GM12875 (cell line): ENCODE data around the gene NCOR2.

Experiments
- H3K4me3 ChIP-seq: one replicate; pipeline ENCODE4 v1.5.1; 2011; ENCODE audit warnings: low read depth, low read length, control low read depth
- CTCF ChIP-seq: IDR thresholded peaks from 2 replicates; pipeline ENCODE4 v1.5.1; 2011; ENCODE audit warnings: low read depth, mild to moderate bottlenecking, control low read depth, inconsistent platforms, low read length, moderate library complexity, borderline replicate concordance; ENCODE audit not compliant: insufficient read depth

NCOR2 gene

GRCh38 chr12:124532967-124533366 lies 34.4 kb downstream of the NCOR2 start:
- TF ChIP-seq CTCF, result no peak
- H3K4me3 ChIP-seq, result no peak overlapping the region

DNA sequence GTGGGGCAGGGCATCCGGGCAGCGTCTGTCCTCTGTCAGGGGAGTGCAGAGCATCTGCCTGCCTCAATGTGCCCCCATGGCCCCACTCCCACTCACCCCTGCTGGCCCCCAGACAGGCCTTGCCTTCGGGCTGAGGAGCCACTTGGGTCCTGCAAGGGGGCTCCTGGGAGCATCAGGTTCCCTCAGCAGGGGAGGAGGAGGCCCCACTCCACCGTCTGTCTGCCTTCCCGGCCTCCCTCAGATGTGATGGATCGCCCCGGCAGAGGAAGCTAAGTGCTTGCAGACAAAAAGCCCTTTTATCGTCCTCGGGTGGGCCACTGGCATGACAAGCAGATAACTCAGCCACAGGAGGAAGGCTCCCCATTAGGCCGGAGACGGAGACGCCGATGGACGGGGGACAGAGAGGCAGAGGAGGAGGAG lies 35.1 kb downstream of the NCOR2 start:
- H3K4me3 ChIP-seq, result no peak overlapping the region
- no peak for TF ChIP-seq CTCF

GRCh38 chr12:124531906-124532305 lies 35.5 kb downstream of the NCOR2 start:
- TF ChIP-seq CTCF, result no peak
- H3K4me3 ChIP-seq, result no peak overlapping the region

DNA sequence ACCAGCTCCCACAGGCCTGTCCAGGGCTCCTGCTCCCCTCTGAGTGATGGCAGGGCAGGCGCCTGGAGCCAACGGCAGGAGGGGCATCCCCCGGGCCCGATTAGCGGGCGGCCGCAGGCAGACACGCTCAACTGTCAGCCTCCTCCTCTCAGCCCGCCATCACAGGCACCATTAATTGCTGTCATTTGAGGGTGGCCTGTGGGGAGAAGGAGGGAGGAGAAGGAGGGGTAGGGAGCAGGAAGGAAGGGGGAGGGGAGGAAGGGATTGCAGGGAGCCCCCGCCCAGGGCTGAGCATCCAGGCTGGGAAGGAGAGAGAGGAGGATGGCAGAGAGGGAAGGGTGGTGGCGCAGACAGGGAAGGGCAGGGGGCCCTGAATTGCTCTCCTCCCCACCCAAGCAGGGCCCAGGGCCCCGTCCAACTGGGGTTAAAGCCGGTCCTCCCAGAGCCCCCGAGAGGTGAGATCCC lies 36.1 kb downstream of the NCOR2 start:
- no peak overlapping the region for H3K4me3 ChIP-seq
- no peak for TF ChIP-seq CTCF

DNA sequence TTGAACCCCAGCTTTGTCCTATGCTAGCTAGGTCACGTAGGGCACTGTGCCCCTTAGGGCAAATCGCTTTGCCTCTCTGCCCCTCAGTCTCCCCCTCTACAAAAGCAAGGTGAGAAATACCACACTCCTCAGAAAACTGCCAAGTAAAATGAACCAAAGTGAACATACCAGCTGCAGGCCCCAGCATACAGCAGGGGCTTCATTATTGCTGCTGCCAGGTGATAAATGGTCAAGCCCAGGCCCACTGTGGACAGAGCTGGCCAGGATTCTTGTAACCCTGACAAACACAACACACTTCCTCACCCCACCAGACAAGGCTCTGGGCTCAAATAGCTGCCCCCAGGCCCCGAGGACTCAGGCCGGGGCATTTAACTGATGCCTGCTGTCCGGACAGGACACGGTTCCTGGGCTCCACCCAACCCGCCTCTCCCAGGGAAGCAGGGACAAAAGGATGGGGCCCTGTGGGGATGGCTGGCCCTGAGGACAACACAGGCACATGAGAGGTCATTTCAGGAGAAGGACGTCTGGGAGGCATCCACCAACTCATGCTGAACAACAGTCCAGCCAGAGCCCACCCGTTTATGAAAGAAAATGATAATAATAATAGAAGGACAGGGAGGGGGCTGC lies 36.7 kb downstream of the NCOR2 start:
- H3K4me3 ChIP-seq, result no peak overlapping the region

DNA sequence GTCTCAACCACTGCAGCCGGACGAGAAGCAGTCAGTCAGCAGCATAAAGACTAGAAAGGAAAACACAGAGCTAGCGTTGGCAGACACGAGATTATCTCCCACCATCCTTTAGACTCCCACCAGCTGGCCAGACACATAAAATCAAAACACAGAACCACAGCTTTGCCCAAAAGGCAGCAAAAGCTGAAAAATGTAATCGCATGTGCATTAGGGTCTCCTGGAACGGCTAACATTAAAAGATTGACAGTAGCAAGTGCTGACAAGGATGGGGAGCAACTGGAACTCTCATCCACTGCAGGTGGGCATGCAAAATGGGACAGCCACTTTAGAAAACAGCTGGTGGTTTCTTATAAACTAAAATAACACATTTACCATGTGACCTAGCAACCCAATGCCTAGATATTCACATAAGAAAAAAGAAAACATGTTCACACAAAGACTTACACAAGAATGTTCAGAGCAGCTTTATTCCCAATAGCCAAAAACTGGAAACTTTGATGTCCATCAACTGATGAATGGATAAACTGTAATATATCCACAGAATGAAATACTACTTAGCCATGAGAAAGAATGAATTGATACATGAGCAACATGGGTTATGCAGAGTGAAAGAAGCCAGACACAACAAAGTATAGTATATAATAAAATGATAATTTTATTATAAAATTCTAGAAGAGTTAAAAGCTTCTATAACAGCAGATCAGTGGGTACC lies 37.7 kb downstream of the NCOR2 start:
- no peak overlapping the region for H3K4me3 ChIP-seq
- no peak for TF ChIP-seq CTCF

More for the DNA sequence above, 36.7 kb downstream of the NCOR2 start:
- TF ChIP-seq CTCF, result no peak
